A673 (cell line): ENCODE data around the gene KIF22. TPM values are rescaled to one million over a fixed set of nuclear protein-coding genes. Genes with fewer than 3 reads are reported as not detected.

Source experiments
- BruUV-seq: library from RNA; stranded (reverse); fragments of 400-500 nt; replicated peaks from 2 replicates; lab custom pipeline; 2021; lab: Mats Ljungman, UMichigan
- CTCF ChIA-PET: fragments of 300-600 bp; sonication (Branson Sonifier 250); formaldehyde crosslinking; loops from one replicate; lab custom pipeline; 2022; ENCODE audit warnings: antibody characterized with exemption; lab: Charles Lee
- POLR2A ChIA-PET: fragments of 300-600 bp; sonication (Branson Sonifier 250); formaldehyde crosslinking; loops from one replicate; lab custom pipeline; 2022; ENCODE audit warnings: antibody characterized with exemption; ENCODE audit not compliant: low non-redundant PET; lab: Charles Lee
- DNase-seq: peaks from one replicate; pipeline ENCODE4 v3.0.0-alpha.2; 2015; ENCODE audit warnings: low spot score
- H3K27ac ChIP-seq: fragments of 200-600 bp; sonication (generic); 2 replicates; pipeline ENCODE4 v1.5.1; 2016; ENCODE audit warnings: mixed run types, low read depth, mild to moderate bottlenecking, mixed read lengths, antibody characterized with exemption, low read length; ENCODE audit not compliant: poor library complexity, severe bottlenecking
- H3K27me3 ChIP-seq: fragments of 200-600 bp; sonication (generic); replicated peaks from 2 replicates; pipeline ENCODE4 v1.6.1; 2017; ENCODE audit warnings: mixed run types, low read depth, mild to moderate bottlenecking, mixed read lengths, antibody characterized with exemption, low read length; ENCODE audit not compliant: insufficient read depth, poor library complexity
- H3K36me3 ChIP-seq: fragments of 200-600 bp; sonication (generic); 2 replicates; pipeline ENCODE4 v1.6.1; 2016; ENCODE audit warnings: mixed run types, mild to moderate bottlenecking, mixed read lengths, antibody characterized with exemption, low read length; ENCODE audit not compliant: insufficient read depth, poor library complexity, severe bottlenecking
- H3K4me1 ChIP-seq: fragments of 200-600 bp; sonication (generic); 2 replicates; pipeline ENCODE4 v1.6.1; 2017; ENCODE audit warnings: mixed run types, mild to moderate bottlenecking, mixed read lengths, antibody characterized with exemption, low read length; ENCODE audit not compliant: insufficient read depth, poor library complexity, severe bottlenecking
- H3K4me3 ChIP-seq: fragments of 200-600 bp; sonication (generic); 2 replicates; pipeline ENCODE4 v1.5.1; 2016; ENCODE audit warnings: low read depth, mixed run types, mild to moderate bottlenecking, mixed read lengths, low read length; ENCODE audit not compliant: poor library complexity, severe bottlenecking
- H3K9me3 ChIP-seq: fragments of 200-600 bp; sonication (generic); 2 replicates; pipeline ENCODE4 v1.6.1; 2016; ENCODE audit warnings: mixed run types, low read depth, mild to moderate bottlenecking, mixed read lengths, antibody characterized with exemption, low read length; ENCODE audit not compliant: poor library complexity, severe bottlenecking
- EZH2 ChIP-seq: fragments of 200-600 bp; sonication (generic); IDR thresholded peaks from 2 replicates; pipeline ENCODE4 v1.6.1; 2017; ENCODE audit warnings: borderline replicate concordance, low read depth, mild to moderate bottlenecking, mixed read lengths, antibody characterized with exemption, low read length; ENCODE audit not compliant: poor library complexity, severe bottlenecking
- intact Hi-C: fragments of 100-400 bp; cut with micrococcal nuclease; formaldehyde crosslinking; loops from one replicate; pipeline ENCODE4 v1.10.0; 2022; ENCODE audit not compliant: unreplicated experiment
- total RNA-seq: library from RNA; stranded (reverse); gene quantifications from 2 replicates; pipeline ENCODE4 v1.2.3, GENCODE V29; 2021
- TF ChIP-seq, protein P1 (sequence below): fragments of 300-800, 200-600 bp; sonication (generic); conservative IDR thresholded peaks from 2 replicates; pipeline ENCODE4 v1.5.1; 2017; ENCODE audit warnings: low read depth, mild to moderate bottlenecking, antibody characterized with exemption, low read length, moderate library complexity, mixed read lengths

Gene KIF22
- total RNA-seq, 1 experiment from 2014 or later: 171 TPM

DNA sequence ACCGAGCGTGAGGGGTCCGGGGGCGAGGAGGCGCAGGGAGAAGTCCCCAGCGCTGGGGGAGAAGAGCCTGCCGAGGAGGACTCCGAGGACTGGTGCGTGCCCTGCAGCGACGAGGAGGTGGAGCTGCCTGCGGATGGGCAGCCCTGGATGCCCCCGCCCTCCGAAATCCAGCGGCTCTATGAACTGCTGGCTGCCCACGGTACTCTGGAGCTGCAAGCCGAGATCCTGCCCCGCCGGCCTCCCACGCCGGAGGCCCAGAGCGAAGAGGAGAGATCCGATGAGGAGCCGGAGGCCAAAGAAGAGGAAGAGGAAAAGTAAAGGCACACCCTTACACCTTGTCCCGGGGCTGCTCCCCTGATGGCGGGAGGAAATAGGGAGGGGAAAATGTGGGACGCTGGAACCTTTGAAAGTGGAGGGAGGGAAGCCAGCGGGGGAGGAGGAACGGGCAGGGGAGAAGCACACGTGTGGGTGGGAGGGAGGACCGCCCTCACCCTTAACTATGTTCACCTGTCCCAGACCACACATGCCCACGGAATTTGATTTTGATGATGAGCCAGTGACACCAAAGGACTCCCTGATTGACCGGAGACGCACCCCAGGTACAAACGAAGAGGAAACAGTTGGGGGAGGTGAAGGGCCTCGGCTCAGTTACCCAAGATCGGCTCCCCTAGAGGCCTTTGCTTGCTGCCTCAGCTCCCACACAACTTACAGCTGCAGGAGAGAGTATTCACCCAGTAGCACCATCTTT lies 26.3 kb downstream of the KIF22 start:
- ChIA-PET POLR2A (no interaction called here), CTCF (interaction anchor here (0.6 to 1.4 kb wide), 2 partner anchors 31 to 33 kb away, joined by 4 to 10 read pairs; no protein-coding TSS in a partner anchor)
- H3K27ac ChIP-seq: peak overlapping the region; percentile 92
- H3K36me3 ChIP-seq: peaks cover 22% of the 10 kb centered on the region
- intact Hi-C loops: loop anchor here (2.0 to 10.0 kb wide), 2 partner anchors 48 to 116 kb away; partner anchors contain the start of gene CDIPT
- no peaks in the 10 kb centered on the region for H3K27me3 ChIP-seq
- DNase-seq: peak; percentile 71
- no TSS peak for BruUV-seq
- H3K4me1 ChIP-seq: peaks cover 53% of the 10 kb centered on the region
- no peak for TF ChIP-seq EZH2
- TF ChIP-seq, protein P1, sequence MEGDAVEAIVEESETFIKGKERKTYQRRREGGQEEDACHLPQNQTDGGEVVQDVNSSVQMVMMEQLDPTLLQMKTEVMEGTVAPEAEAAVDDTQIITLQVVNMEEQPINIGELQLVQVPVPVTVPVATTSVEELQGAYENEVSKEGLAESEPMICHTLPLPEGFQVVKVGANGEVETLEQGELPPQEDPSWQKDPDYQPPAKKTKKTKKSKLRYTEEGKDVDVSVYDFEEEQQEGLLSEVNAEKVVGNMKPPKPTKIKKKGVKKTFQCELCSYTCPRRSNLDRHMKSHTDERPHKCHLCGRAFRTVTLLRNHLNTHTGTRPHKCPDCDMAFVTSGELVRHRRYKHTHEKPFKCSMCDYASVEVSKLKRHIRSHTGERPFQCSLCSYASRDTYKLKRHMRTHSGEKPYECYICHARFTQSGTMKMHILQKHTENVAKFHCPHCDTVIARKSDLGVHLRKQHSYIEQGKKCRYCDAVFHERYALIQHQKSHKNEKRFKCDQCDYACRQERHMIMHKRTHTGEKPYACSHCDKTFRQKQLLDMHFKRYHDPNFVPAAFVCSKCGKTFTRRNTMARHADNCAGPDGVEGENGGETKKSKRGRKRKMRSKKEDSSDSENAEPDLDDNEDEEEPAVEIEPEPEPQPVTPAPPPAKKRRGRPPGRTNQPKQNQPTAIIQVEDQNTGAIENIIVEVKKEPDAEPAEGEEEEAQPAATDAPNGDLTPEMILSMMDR: no peak
- H3K9me3 ChIP-seq: no peaks in the 10 kb centered on the region
- peak overlapping the region; percentile 87 for H3K4me3 ChIP-seq

DNA sequence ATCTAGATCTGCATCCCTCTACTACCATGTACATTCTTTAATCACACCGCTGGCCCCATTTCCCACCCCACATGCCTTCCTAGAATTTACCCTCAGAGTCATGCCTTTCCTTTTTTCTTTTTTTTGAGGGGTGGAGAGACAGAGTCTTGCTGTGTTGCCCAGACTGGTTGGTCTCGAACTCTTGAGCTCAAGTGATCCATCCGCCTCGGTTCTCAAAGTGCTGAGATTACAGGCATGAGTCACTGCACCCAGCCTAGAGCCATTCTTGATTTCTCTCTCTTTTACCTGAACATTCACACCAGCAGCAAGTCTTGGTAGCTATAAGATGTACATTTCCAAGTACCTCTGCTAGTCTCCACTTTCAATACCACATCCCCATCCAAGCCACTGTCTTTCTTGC lies 27.5 kb downstream of the KIF22 start:
- POLR2A ChIA-PET: no interaction called here
- DNase-seq: no peak
- Histone ChIP-seq H3K9me3 (no peaks in the 10 kb centered on the region), H3K4me3 (no peak overlapping the region), H3K27ac (no peak overlapping the region), H3K4me1 (peaks cover 58% of the 10 kb centered on the region), H3K36me3 (peaks cover 22% of the 10 kb centered on the region), H3K27me3 (no peaks in the 10 kb centered on the region)
- TF ChIP-seq EZH2: no peak
- TF ChIP-seq, protein P1: no peak
- intact Hi-C loops: loop anchor here (10.0 kb wide), 1 partner anchor 47 kb away; the partner anchor contains the start of gene CDIPT
- no TSS peak for BruUV-seq
- CTCF ChIA-PET: no interaction called here

DNA sequence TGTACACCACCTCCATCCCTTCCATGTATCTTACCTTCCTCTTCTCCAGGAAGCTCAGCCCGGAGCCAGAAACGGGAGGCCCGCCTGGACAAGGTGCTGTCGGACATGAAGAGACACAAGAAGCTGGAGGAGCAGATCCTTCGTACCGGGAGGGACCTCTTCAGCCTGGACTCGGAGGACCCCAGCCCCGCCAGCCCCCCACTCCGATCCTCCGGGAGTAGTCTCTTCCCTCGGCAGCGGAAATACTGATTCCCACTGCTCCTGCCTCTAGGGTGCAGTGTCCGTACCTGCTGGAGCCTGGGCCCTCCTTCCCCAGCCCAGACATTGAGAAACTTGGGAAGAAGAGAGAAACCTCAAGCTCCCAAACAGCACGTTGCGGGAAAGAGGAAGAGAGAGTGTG lies 29.0 kb downstream of the KIF22 start:
- Histone ChIP-seq H3K9me3 (no peaks in the 10 kb centered on the region), H3K4me3 (peak overlapping the region; percentile 31), H3K4me1 (peaks cover 49% of the 10 kb centered on the region), H3K36me3 (peaks cover 22% of the 10 kb centered on the region), H3K27me3 (no peaks in the 10 kb centered on the region), H3K27ac (no peak overlapping the region)
- POLR2A ChIA-PET: no interaction called here
- CTCF ChIA-PET: no interaction called here
- TF ChIP-seq, protein P1: peak; percentile 36
- no peak for TF ChIP-seq EZH2
- no peak for DNase-seq
- no TSS peak for BruUV-seq
- intact Hi-C loops: loop anchor here (10.0 kb wide), 1 partner anchor 45 kb away; the partner anchor contains the start of gene CDIPT
